ENCODE data around the gene VANGL2. TPM values are rescaled to one million over a fixed set of nuclear protein-coding genes. Genes with fewer than 3 reads are reported as not detected.
A peak's percentile ranks its signal among the peaks of the same experiment; 100 is the strongest.

VANGL2 gene
- total and polyA plus RNA-seq, 2 experiments from 2014 or later: 15.2 to 24.6 TPM

- Histone ChIP-seq H3K4me1 (ENCODE audit: low read depth) (peaks cover 16% of the 10 kb centered on the region), H3K27me3 (no peaks in the 10 kb centered on the region), H3K4me3 (no peak overlapping the region), H3K27ac (peak overlapping the region; percentile 67), H3K9me3 (ENCODE audit: low read depth) (no peaks in the 10 kb centered on the region), H3K36me3 (peaks cover 1% of the 10 kb centered on the region)
- no peak for DNase-seq (ENCODE audit: low read depth in 1 of 2, low spot score in 1 of 2)
- TF ChIP-seq CTCF (IDR thresholded peaks at IDR 0.05; ENCODE audit: low read depth, low read length): no peak
Observed at GRCh38 chr1:160361814-160362167, 38.6 kb upstream of the VANGL2 start.

GRCh38 chr1:160362168-160362957 lies 38.0 kb upstream of the VANGL2 start:
- Histone ChIP-seq H3K9me3 (ENCODE audit: low read depth) (no peaks in the 10 kb centered on the region), H3K27me3 (no peaks in the 10 kb centered on the region), H3K4me1 (ENCODE audit: low read depth) (peaks cover 16% of the 10 kb centered on the region), H3K36me3 (no peaks in the 10 kb centered on the region), H3K4me3 (no peak overlapping the region), H3K27ac (peak overlapping the region; percentile 67)
- peak; percentile 28 to 39 for DNase-seq (ENCODE audit: low read depth in 1 of 2, low spot score in 1 of 2)
- no peak for TF ChIP-seq CTCF (IDR thresholded peaks at IDR 0.05; ENCODE audit: low read depth, low read length)

GRCh38 chr1:160363010-160363409 lies 37.4 kb upstream of the VANGL2 start:
- Histone ChIP-seq H3K4me3 (no peak overlapping the region), H3K27ac (peak overlapping the region; percentile 67), H3K9me3 (ENCODE audit: low read depth) (no peaks in the 10 kb centered on the region), H3K36me3 (no peaks in the 10 kb centered on the region), H3K27me3 (no peaks in the 10 kb centered on the region), H3K4me1 (ENCODE audit: low read depth) (peaks cover 16% of the 10 kb centered on the region)
- no peak for DNase-seq (ENCODE audit: low read depth in 1 of 2, low spot score in 1 of 2)
- no peak for TF ChIP-seq CTCF (IDR thresholded peaks at IDR 0.05; ENCODE audit: low read depth, low read length)

GRCh38 chr1:160363951-160364735 lies 36.2 kb upstream of the VANGL2 start:
- H3K27ac ChIP-seq: no peak overlapping the region
- H3K36me3 ChIP-seq: no peaks in the 10 kb centered on the region
- no peaks in the 10 kb centered on the region for H3K27me3 ChIP-seq
- no peak overlapping the region for H3K4me3 ChIP-seq
- no peak for TF ChIP-seq CTCF (IDR thresholded peaks at IDR 0.05; ENCODE audit: low read depth, low read length)
- H3K9me3 ChIP-seq (ENCODE audit: low read depth): no peaks in the 10 kb centered on the region
- H3K4me1 ChIP-seq (ENCODE audit: low read depth): peaks cover 16% of the 10 kb centered on the region
- no peak for DNase-seq (ENCODE audit: low read depth in 1 of 2, low spot score in 1 of 2)

GRCh38 chr1:160365325-160365724 lies 35.0 kb upstream of the VANGL2 start:
- H3K4me3 ChIP-seq: no peak overlapping the region
- H3K36me3 ChIP-seq: no peaks in the 10 kb centered on the region
- no peaks in the 10 kb centered on the region for H3K27me3 ChIP-seq
- no peak for TF ChIP-seq CTCF (IDR thresholded peaks at IDR 0.05; ENCODE audit: low read depth, low read length)
- no peak for DNase-seq (ENCODE audit: low read depth in 1 of 2, low spot score in 1 of 2)
- H3K9me3 ChIP-seq (ENCODE audit: low read depth): no peaks in the 10 kb centered on the region
- no peak overlapping the region for H3K27ac ChIP-seq
- peaks cover 16% of the 10 kb centered on the region for H3K4me1 ChIP-seq (ENCODE audit: low read depth)
